ENCODE measurements around the gene TSSC4. TPM values are rescaled to one million over a fixed set of nuclear protein-coding genes. Genes with fewer than 3 reads are reported as not detected.

Gene TSSC4
- total and polyA plus RNA-seq, 8 donors = 20.1 to 47.6 (median 29.0) TPM

- no peaks in the 10 kb centered on the region for H3K9me3 ChIP-seq
- peaks cover 0 to 44% of the 10 kb centered on the region in 2 donors for H3K36me3 ChIP-seq
- ATAC-seq (no peak), DNase-seq (no peak)
- peaks cover 16 to 31% of the 10 kb centered on the region in 2 donors for H3K4me1 ChIP-seq
- no peak for TF ChIP-seq CTCF (IDR thresholded peaks at IDR 0.05)
- no peaks in the 10 kb centered on the region for H3K27me3 ChIP-seq
- H3K27ac ChIP-seq = no peak overlapping the region
- intact Hi-C loops (cut with DNase I) = no loop called here
- H3K4me3 ChIP-seq = peak overlapping the region in 1 of 2 donors; percentile 98
These were observed 1.6 kb downstream of the TSSC4 start for GRCh38 chr11:2402106-2402505.

GRCh38 chr11:2402890-2403645 is 2.5 kb downstream of the TSSC4 start:
- TF ChIP-seq CTCF (IDR thresholded peaks at IDR 0.05) = no peak
- peaks cover 16 to 31% of the 10 kb centered on the region in 2 donors for H3K4me1 ChIP-seq
- no peak overlapping the region for H3K4me3 ChIP-seq
- no peaks in the 10 kb centered on the region for H3K9me3 ChIP-seq
- H3K27me3 ChIP-seq = no peaks in the 10 kb centered on the region
- peaks cover 0 to 38% of the 10 kb centered on the region in 2 donors for H3K36me3 ChIP-seq
- H3K27ac ChIP-seq = no peak overlapping the region
- DNase-seq (no peak), ATAC-seq (no peak)
- intact Hi-C loops (cut with DNase I) = no loop called here

GRCh38 chr11:2404735-2405196 is 4.2 kb downstream of the TSSC4 start:
- H3K9me3 ChIP-seq = no peaks in the 10 kb centered on the region
- TF ChIP-seq CTCF (IDR thresholded peaks at IDR 0.05) = no peak
- peaks cover 7 to 17% of the 10 kb centered on the region in 2 donors for H3K4me1 ChIP-seq
- no peak overlapping the region for H3K4me3 ChIP-seq
- no peak for ATAC-seq
- H3K36me3 ChIP-seq = peaks cover 0 to 30% of the 10 kb centered on the region in 2 donors
- intact Hi-C loops (cut with DNase I) = no loop called here
- peaks cover 0 to 7% of the 10 kb centered on the region in 2 donors for H3K27me3 ChIP-seq
- no peak for DNase-seq
- no peak overlapping the region for H3K27ac ChIP-seq

GRCh38 chr11:2406451-2406850 is 5.9 kb downstream of the TSSC4 start:
- Histone ChIP-seq H3K27me3 (peaks cover 0 to 21% of the 10 kb centered on the region in 2 donors), H3K27ac (no peak overlapping the region), H3K9me3 (no peaks in the 10 kb centered on the region), H3K4me3 (no peak overlapping the region), H3K4me1 (peaks cover 6 to 11% of the 10 kb centered on the region in 2 donors), H3K36me3 (peaks cover 0 to 30% of the 10 kb centered on the region in 2 donors)
- DNase-seq (no peak), ATAC-seq (no peak)
- intact Hi-C loops (cut with DNase I) = no loop called here
- no peak for TF ChIP-seq CTCF (IDR thresholded peaks at IDR 0.05)

GRCh38 chr11:2406878-2407410 is 6.4 kb downstream of the TSSC4 start:
- H3K27me3 ChIP-seq = peaks cover 0 to 21% of the 10 kb centered on the region in 2 donors
- H3K27ac ChIP-seq = no peak overlapping the region
- DNase-seq (no peak), ATAC-seq (no peak)
- H3K9me3 ChIP-seq = no peaks in the 10 kb centered on the region
- TF ChIP-seq CTCF (IDR thresholded peaks at IDR 0.05) = no peak
- intact Hi-C loops (cut with DNase I) = no loop called here
- H3K36me3 ChIP-seq = peaks cover 0 to 29% of the 10 kb centered on the region in 2 donors
- no peak overlapping the region for H3K4me3 ChIP-seq
- H3K4me1 ChIP-seq = peaks cover under 1 to 6% of the 10 kb centered on the region in 2 donors

Measured in left lung (tissue), 10 donors.